CD4-positive, alpha-beta T cell treated with Interleukin-17A for 1 hour (primary cell): ENCODE results near the gene RNU6-1.
A peak's percentile ranks its signal among the peaks of the same experiment; 100 is the strongest.

Experiments
- DNase-seq: peaks from one replicate; pipeline ENCODE4 v3.0.0-alpha.2; 2020

RNU6-1 gene

GRCh38 chr15:67839929-67840748, at the start of gene RNU6-1:
Gene RNU6-1 (minus strand): TSS chr15:67840045.
- DNase-seq, result peak; percentile 97

GRCh38 chr15:67887776-67888175, 47.9 kb upstream of the RNU6-1 start:
- no peak for DNase-seq

- DNase-seq, result no peak
These were observed 46.0 kb upstream of the RNU6-1 start for GRCh38 chr15:67885861-67886260.

GRCh38 chr15:67885175-67885523, 45.3 kb upstream of the RNU6-1 start:
- DNase-seq, result no peak

- peak; percentile 23 for DNase-seq
These were observed 44.8 kb upstream of the RNU6-1 start for GRCh38 chr15:67884514-67885174.

GRCh38 chr15:67884009-67884408, 44.2 kb upstream of the RNU6-1 start:
- no peak for DNase-seq

- no peak for DNase-seq
These were observed 43.5 kb upstream of the RNU6-1 start for GRCh38 chr15:67883234-67883773.

GRCh38 chr15:67882487-67883233, 42.8 kb upstream of the RNU6-1 start:
- peak; percentile 16 for DNase-seq

GRCh38 chr15:67880651-67881182, 40.9 kb upstream of the RNU6-1 start:
- DNase-seq, result no peak

GRCh38 chr15:67879440-67880129, 39.7 kb upstream of the RNU6-1 start:
- peak; percentile 3 for DNase-seq

- DNase-seq, result no peak
These were observed 38.9 kb upstream of the RNU6-1 start for GRCh38 chr15:67878712-67879206.

GRCh38 chr15:67873777-67874176, 33.9 kb upstream of the RNU6-1 start:
- no peak for DNase-seq

GRCh38 chr15:67870868-67871408, 31.1 kb upstream of the RNU6-1 start:
- no peak for DNase-seq

- DNase-seq, result no peak
These were observed 29.9 kb upstream of the RNU6-1 start for GRCh38 chr15:67869701-67870100.

- DNase-seq, result no peak
These were observed 25.9 kb upstream of the RNU6-1 start for GRCh38 chr15:67865766-67866165.

GRCh38 chr15:67865331-67865730, 25.5 kb upstream of the RNU6-1 start:
- no peak for DNase-seq

GRCh38 chr15:67863442-67863987, 23.7 kb upstream of the RNU6-1 start:
- peak; percentile 64 for DNase-seq

- no peak for DNase-seq
These were observed 23.1 kb upstream of the RNU6-1 start for GRCh38 chr15:67862750-67863441.

GRCh38 chr15:67861983-67862382, 22.1 kb upstream of the RNU6-1 start:
- DNase-seq, result no peak

GRCh38 chr15:67859331-67859946, 19.6 kb upstream of the RNU6-1 start:
- no peak for DNase-seq

GRCh38 chr15:67857220-67857619, 17.4 kb upstream of the RNU6-1 start:
- DNase-seq, result no peak
